Panc1 (cell line): ENCODE measurements around the gene SLC6A6.

Source experiments
- CTCF ChIP-seq: fragments of 450-650 bp; IDR thresholded peaks from 2 replicates; pipeline ENCODE4 v1.5.1; 2017; ENCODE audit warnings: mild to moderate bottlenecking
- REST ChIP-seq, 2 experiments: IDR thresholded peaks; 2 replicates each; pipeline ENCODE4 v1.6.1; 2011 to 2012; ENCODE audit warnings: low read depth in 2 of 2, control low read depth in 1 of 2, low read length in 1 of 2, mild to moderate bottlenecking in 1 of 2, moderate library complexity in 1 of 2; ENCODE audit not compliant: insufficient read depth in 1 of 2
- SIN3A ChIP-seq: IDR thresholded peaks from 2 replicates; pipeline ENCODE4 v1.6.1; 2012; ENCODE audit warnings: low read depth, mild to moderate bottlenecking, low read length, moderate library complexity, borderline replicate concordance; ENCODE audit not compliant: insufficient read depth

- no peak for TF ChIP-seq CTCF
- TF ChIP-seq REST (IDR thresholded peaks at IDR 0.05; ENCODE audit: insufficient read depth in 1 of 2, low read depth in 2 of 2, low read length in 1 of 2): no peak
- no peak for TF ChIP-seq SIN3A
Measured at GRCh38 chr3:14386254-14386653, 16.2 kb upstream of the SLC6A6 start.
